ENCODE data around the gene UTRN.

GRCh38 chr6:144317736-144318135 lies 32.6 kb downstream of the UTRN start:
- TF ChIP-seq CTCF (IDR thresholded peaks at IDR 0.05) = no peak
- TF ChIP-seq POLR2A (IDR thresholded peaks at IDR 0.05) = no peak
